ENCODE data around the gene LRMDA. TPM values are rescaled to one million over a fixed set of nuclear protein-coding genes. Genes with fewer than 3 reads are reported as not detected.

Gene LRMDA
- total and polyA plus RNA-seq, 2 of the 13 experiments (the other 11 are each of a cell fraction or from before 2014, with no cell fraction given): 13.4 to 22.0 TPM

DNA sequence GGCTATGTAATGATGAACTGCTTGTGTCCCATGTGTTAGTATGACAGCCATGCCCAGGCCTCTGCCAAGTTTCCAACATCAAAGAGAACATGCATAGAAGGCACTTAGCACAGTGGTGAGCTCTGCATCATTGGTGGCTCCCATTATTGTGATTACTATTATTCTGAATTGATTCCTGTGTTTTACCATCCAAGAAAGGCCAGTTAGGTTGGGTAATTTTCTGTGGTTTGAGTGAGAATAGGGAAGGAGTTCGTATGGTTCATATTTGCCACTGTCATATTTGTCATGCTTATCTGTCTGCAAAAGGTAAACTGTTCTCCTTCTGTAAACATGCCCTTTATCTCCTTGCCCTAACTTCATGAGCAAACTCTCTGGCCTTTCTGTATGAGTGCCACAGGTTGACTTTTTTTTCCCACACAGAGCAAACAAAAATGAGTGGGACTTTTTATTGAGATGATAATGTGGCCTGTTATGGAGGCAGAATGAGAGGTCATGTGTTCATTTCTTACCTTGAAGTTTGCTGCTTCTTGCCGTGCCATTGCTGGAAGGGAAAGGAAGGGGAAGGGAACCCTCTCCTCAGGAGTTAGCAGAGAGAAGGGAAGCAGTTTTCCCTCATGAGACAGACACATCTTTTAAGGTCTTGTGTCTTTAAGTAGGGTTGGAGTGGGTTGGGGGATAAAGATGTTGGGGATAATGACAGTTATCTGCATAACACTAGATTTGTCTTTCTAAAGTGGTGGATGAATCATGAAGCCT lies 301.9 kb downstream of the LRMDA start (continued):
- TF ChIP-seq, protein P1, sequence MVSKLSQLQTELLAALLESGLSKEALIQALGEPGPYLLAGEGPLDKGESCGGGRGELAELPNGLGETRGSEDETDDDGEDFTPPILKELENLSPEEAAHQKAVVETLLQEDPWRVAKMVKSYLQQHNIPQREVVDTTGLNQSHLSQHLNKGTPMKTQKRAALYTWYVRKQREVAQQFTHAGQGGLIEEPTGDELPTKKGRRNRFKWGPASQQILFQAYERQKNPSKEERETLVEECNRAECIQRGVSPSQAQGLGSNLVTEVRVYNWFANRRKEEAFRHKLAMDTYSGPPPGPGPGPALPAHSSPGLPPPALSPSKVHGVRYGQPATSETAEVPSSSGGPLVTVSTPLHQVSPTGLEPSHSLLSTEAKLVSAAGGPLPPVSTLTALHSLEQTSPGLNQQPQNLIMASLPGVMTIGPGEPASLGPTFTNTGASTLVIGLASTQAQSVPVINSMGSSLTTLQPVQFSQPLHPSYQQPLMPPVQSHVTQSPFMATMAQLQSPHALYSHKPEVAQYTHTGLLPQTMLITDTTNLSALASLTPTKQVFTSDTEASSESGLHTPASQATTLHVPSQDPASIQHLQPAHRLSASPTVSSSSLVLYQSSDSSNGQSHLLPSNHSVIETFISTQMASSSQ (IDR thresholded peaks at IDR 0.05; ENCODE audit: low read depth): peak; percentile 69
- TF ChIP-seq, protein P1 (CRISPR knock-in tag; IDR thresholded peaks at IDR 0.05; ENCODE audit: borderline replicate concordance): peak; percentile 91; the same call in 1 of the 2 replicates
- TF ChIP-seq, protein P2, sequence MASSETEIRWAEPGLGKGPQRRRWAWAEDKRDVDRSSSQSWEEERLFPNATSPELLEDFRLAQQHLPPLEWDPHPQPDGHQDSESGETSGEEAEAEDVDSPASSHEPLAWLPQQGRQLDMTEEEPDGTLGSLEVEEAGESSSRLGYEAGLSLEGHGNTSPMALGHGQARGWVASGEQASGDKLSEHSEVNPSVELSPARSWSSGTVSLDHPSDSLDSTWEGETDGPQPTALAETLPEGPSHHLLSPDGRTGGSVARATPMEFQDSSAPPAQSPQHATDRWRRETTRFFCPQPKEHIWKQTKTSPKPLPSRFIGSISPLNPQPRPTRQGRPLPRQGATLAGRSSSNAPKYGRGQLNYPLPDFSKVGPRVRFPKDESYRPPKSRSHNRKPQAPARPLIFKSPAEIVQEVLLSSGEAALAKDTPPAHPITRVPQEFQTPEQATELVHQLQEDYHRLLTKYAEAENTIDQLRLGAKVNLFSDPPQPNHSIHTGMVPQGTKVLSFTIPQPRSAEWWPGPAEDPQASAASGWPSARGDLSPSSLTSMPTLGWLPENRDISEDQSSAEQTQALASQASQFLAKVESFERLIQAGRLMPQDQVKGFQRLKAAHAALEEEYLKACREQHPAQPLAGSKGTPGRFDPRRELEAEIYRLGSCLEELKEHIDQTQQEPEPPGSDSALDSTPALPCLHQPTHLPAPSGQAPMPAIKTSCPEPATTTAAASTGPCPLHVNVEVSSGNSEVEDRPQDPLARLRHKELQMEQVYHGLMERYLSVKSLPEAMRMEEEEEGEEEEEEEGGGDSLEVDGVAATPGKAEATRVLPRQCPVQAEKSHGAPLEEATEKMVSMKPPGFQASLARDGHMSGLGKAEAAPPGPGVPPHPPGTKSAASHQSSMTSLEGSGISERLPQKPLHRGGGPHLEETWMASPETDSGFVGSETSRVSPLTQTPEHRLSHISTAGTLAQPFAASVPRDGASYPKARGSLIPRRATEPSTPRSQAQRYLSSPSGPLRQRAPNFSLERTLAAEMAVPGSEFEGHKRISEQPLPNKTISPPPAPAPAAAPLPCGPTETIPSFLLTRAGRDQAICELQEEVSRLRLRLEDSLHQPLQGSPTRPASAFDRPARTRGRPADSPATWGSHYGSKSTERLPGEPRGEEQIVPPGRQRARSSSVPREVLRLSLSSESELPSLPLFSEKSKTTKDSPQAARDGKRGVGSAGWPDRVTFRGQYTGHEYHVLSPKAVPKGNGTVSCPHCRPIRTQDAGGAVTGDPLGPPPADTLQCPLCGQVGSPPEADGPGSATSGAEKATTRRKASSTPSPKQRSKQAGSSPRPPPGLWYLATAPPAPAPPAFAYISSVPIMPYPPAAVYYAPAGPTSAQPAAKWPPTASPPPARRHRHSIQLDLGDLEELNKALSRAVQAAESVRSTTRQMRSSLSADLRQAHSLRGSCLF (CRISPR knock-in tag; IDR thresholded peaks at IDR 0.05; ENCODE audit: borderline replicate concordance): no peak
- TF ChIP-seq FOXK1 (CRISPR knock-in tag; IDR thresholded peaks at IDR 0.05; ENCODE audit: borderline replicate concordance, low read depth): peak; percentile 95
- TF ChIP-seq, protein P3, sequence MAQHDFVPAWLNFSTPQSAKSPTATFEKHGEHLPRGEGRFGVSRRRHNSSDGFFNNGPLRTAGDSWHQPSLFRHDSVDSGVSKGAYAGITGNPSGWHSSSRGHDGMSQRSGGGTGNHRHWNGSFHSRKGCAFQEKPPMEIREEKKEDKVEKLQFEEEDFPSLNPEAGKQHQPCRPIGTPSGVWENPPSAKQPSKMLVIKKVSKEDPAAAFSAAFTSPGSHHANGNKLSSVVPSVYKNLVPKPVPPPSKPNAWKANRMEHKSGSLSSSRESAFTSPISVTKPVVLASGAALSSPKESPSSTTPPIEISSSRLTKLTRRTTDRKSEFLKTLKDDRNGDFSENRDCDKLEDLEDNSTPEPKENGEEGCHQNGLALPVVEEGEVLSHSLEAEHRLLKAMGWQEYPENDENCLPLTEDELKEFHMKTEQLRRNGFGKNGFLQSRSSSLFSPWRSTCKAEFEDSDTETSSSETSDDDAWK (CRISPR knock-in tag; IDR thresholded peaks at IDR 0.05): no peak
- TF ChIP-seq, protein P4, sequence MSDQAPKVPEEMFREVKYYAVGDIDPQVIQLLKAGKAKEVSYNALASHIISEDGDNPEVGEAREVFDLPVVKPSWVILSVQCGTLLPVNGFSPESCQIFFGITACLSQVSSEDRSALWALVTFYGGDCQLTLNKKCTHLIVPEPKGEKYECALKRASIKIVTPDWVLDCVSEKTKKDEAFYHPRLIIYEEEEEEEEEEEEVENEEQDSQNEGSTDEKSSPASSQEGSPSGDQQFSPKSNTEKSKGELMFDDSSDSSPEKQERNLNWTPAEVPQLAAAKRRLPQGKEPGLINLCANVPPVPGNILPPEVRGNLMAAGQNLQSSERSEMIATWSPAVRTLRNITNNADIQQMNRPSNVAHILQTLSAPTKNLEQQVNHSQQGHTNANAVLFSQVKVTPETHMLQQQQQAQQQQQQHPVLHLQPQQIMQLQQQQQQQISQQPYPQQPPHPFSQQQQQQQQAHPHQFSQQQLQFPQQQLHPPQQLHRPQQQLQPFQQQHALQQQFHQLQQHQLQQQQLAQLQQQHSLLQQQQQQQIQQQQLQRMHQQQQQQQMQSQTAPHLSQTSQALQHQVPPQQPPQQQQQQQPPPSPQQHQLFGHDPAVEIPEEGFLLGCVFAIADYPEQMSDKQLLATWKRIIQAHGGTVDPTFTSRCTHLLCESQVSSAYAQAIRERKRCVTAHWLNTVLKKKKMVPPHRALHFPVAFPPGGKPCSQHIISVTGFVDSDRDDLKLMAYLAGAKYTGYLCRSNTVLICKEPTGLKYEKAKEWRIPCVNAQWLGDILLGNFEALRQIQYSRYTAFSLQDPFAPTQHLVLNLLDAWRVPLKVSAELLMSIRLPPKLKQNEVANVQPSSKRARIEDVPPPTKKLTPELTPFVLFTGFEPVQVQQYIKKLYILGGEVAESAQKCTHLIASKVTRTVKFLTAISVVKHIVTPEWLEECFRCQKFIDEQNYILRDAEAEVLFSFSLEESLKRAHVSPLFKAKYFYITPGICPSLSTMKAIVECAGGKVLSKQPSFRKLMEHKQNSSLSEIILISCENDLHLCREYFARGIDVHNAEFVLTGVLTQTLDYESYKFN (CRISPR knock-in tag; conservative IDR thresholded peaks at IDR 0.05): peak; percentile 98
- TF ChIP-seq ZNF549 (CRISPR knock-in tag; IDR thresholded peaks at IDR 0.05): no peak
- peak; percentile 93 for TF ChIP-seq ZNF292 (CRISPR knock-in tag; IDR thresholded peaks at IDR 0.05; ENCODE audit: borderline replicate concordance, low read depth)
- no peak for TF ChIP-seq YY1 (IDR thresholded peaks at IDR 0.05; ENCODE audit: insufficient read depth, insufficient replicate concordance, low read depth, low read length)
- TF ChIP-seq ZNF337 (CRISPR knock-in tag; IDR thresholded peaks at IDR 0.05; ENCODE audit: borderline replicate concordance, low read depth): no peak
- no peak; the same call in 1 of the 2 replicates for TF ChIP-seq ZNF335 (CRISPR knock-in tag; IDR thresholded peaks at IDR 0.05)
- peak; percentile 62; the same call in 1 of the 2 replicates for TF ChIP-seq GATAD1 (CRISPR knock-in tag; IDR thresholded peaks at IDR 0.05)
- TF ChIP-seq RFXANK (CRISPR knock-in tag; IDR thresholded peaks at IDR 0.05): no peak
- TF ChIP-seq ZNF839 (CRISPR knock-in tag; IDR thresholded peaks at IDR 0.05; ENCODE audit: borderline replicate concordance): no peak

Measured in HepG2 (cell line).